HG02884 (cell line): Measurements from ENCODE around the gene SNRNP25.

ENCODE experiments used
- ATAC-seq: cut with Tn5 transposase; IDR thresholded peaks from one replicate; pipeline ENCODE4 v1.9.1; 2021; ENCODE audit warnings: mild to moderate bottlenecking, moderate library complexity; ENCODE audit not compliant: unreplicated experiment

The SNRNP25 gene

DNA sequence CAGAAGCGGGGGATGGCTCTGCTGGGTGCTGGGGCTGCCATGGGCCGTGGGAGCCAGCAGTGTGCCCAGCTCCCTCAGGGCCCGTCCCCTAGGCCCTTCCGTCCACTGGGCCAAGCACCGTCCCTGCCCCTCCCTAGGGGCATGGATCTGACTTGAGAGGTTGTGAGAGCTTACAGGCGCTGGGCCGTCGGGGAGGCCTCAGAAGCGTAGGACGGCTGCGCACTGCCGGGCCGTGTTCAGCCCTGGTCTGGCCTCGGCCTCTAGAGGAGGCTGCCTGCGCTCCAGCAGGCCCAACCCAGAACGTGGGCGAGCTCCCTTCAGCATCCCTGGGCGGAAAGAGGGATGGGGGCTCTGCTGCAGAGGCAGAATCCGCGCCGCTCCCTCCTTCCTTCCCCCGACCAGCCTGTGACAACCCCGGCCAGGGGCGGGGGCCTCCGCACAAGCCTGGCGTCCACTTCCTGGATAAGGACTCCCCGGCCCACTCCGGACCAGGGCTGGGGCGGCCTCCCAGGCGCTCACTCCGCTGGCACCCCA lies 23.7 kb downstream of the SNRNP25 start:
- ATAC-seq, result peak; percentile 24

DNA sequence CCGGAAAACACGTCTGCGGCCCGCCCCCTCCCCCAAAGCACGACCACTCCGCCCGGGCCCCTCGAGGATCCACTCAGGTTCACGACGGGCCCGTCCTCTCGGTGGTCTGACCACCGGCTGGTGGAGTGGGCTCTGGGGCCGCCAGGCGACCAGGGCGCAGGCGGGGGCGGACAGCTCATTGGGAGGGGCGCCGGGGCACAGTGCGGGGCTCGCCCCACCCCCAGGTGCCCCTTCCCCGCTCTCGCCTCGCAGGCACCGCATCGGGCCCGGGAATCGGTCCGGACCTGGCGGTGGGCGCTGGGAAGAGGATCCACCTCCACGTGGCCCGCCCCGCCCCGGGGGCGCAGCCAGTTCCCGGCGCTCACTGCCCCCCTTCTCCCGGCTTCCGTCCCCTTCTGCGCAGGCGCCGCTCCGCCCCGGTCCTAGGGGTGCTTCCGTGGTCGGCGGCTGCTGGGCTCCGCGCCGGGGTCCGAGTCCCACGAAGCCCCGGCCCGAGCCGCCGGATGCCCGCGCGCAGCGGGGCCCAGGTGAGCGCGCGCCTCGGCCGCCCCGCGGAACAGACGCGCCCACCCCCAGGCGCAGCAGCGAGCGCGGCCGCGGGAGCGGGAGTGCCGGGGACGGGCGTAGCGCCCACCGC lies 24.3 kb downstream of the SNRNP25 start, which contains the start of gene MPG:
Gene MPG (plus strand): TSS at position 419 of the 637 bp plus-strand sequence. CDS start 85 bp downstream, at position 504.
- ATAC-seq, result peak; percentile 65

DNA sequence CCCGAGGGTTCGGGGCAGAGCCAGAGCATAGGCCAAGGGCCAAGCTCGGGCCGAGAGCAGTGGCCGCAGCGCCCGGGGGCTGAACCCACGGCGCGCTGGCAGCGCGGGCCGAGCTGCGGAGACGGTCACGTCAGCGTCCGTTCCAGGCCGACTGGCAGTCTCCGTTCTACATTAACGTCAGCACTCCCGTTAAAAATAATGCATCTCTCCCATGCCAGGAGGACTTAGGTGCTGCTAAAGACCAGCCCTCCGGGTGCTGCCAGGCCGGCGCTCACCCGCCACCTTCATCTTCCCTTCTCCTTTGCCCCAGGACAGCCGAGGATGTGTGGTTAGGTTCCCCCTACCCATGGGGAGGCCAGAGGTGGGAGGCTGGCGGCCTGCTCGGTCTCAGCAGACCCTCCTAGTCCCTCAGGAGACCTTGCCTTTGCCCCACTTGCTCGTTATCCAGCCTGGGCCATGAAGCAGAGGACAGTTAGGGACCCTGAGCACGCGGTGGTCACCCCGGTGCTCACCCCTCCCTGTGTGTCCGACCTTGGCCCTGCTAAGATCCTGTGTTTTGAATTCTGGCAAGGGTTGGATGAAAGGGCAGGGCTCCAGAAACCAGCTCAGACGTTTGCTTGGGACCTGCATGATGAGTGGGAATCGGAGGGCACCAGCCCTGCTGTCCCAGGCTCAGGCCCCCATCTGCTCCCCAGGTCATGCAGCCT lies 25.0 kb downstream of the SNRNP25 start:
- ATAC-seq, result no peak

DNA sequence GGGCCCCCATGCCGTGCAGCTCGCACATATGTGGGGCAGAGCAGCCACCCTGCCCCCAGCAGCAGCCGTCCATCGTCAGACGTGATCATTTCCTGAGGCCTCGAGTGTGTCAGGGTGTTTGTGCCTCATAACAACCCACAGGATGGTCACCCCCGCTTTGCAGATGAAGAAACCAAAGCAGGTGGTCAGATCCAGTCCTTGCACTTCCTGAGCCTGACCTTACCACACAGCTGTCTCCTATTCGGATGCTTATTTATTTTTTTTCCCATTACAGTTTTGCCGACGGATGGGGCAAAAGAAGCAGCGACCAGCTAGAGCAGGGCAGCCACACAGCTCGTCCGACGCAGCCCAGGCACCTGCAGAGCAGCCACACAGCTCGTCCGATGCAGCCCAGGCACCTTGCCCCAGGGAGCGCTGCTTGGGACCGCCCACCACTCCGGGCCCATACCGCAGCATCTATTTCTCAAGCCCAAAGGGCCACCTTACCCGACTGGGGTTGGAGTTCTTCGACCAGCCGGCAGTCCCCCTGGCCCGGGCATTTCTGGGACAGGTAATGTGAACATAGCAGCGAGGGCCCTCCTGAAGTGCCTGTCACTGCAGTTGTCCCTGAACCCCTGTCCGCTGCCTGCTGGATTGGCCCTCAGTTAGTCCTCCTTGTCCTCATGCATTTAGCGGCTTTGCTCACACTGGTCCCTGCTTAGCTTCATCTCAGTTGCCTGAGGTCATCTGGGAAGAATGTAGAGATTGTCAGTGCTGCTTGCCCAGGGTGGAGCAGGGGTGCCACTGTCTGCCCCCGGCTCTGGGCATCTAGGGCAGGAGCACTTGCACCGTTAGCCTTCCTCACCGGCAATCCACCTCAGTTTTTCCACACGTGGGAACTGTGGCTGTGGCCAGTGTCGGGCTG lies 25.8 kb downstream of the SNRNP25 start:
- no peak for ATAC-seq

DNA sequence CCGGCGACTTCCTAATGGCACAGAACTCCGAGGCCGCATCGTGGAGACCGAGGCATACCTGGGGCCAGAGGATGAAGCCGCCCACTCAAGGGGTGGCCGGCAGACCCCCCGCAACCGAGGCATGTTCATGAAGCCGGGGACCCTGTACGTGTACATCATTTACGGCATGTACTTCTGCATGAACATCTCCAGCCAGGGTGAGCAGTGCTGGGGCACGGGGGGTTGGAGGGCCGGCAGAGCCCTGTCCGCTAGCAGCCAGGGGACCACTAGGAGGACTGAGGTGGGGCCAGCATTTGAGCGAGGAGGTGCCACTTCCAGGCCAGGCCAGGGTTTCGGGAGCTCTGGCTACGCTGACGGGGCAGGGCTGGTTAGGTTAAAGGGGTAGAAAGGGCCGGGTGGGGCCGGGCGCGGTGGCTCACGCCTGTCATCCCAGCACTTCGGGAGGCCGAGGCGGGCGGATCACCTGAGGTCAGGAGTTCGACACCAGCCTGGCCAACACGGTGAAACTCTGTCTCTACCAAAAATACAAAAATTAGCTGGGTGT lies 29.5 kb downstream of the SNRNP25 start:
- no peak for ATAC-seq

DNA sequence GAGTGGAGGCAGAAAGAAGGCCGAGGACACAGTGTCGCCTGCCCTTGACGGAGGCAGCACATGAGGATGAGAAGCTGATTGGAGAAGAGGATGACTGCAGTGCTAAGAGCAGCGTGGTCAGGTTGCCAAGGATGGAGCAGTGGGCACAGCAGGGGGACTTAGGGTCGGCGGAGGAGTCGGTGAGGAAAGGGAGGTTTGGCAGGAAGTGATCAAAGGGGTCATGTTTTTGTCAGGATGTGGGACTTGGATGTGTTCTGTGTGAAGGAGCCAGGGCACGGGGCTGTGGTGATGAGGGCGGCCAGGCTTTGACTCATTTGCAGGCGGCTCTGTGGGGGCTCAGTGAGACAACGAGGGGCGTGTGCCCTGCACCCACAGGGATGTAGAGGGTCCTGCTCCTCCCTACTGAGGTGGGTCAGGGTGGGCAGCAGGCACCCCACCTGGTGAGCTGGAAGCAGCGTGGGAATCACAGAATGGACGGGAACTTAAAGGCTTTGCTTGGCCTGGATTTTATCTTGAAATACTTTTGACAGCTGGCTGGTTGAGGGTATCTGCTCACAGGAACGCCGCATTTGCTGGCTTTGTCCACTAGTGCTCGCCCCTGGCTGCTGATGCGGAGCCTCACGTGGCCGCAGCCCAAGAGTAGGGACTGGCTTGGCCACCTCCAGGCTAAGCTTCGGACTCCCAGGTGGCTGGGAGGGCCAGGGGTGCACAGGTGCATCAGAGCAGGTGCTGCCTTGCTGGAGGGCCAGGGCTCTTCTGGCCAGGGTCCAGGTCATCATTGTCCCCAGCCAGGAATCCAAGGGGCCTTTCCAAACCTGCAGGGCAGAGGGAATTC lies 30.4 kb downstream of the SNRNP25 start:
- ATAC-seq, result no peak

DNA sequence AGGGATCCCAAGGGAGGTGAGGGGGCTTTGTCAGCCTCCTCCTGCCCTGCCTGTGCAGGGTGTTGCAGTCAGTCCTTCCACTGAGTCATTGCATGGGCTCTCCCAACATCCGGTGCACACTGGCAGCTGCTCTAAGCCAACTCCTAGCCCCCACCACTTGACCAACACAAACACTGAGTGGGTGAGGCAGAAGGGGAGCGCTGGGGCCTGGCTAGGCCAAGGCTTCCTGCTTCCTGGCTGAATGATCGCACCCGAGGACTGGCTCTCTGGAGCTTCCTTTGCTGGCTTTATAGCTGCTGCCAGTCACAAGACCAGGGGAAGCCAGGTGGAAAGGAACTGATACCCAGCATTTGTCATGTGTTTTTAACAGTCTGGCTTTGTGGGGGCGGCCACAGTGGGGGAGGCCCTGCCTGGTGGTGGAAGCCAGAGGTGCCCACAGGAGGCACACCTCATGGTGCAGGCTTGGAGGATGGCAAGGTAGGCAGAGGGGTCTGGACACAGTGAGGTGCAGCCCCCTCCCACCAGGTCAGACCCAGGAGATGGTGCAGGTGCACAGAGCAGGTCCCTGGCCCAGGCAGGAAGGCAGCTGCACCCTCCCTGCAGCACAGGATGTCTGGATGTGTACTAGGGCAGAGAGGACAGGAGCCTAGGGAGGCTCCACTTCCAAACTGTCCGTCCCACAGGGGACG lies 31.2 kb downstream of the SNRNP25 start:
- no peak for ATAC-seq

DNA sequence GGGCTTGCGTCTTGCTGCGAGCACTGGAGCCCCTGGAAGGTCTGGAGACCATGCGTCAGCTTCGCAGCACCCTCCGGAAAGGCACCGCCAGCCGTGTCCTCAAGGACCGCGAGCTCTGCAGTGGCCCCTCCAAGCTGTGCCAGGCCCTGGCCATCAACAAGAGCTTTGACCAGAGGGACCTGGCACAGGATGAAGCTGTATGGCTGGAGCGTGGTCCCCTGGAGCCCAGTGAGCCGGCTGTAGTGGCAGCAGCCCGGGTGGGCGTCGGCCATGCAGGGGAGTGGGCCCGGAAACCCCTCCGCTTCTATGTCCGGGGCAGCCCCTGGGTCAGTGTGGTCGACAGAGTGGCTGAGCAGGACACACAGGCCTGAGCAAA lies 31.8 kb downstream of the SNRNP25 start:
- no peak for ATAC-seq

DNA sequence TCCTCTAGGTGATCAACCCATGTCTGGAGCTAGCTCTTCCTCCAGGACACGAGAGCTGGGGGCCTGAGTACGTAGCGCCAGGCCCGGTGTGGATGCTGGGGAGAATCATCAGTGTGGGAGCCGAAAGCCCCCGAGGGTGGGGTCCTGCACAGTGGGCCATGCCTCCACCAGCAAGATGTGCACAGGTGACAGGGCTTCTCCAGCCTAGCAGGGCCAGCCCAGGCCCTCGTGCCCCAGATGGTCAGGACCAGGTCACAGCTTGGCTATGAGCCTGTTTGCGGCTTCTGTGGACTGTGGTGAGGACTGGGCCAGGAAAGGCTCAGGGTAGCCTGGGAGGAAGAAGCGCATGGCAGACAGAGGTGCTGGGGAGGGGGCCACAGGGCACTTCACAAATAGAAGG lies 32.2 kb downstream of the SNRNP25 start:
- ATAC-seq, result no peak

DNA sequence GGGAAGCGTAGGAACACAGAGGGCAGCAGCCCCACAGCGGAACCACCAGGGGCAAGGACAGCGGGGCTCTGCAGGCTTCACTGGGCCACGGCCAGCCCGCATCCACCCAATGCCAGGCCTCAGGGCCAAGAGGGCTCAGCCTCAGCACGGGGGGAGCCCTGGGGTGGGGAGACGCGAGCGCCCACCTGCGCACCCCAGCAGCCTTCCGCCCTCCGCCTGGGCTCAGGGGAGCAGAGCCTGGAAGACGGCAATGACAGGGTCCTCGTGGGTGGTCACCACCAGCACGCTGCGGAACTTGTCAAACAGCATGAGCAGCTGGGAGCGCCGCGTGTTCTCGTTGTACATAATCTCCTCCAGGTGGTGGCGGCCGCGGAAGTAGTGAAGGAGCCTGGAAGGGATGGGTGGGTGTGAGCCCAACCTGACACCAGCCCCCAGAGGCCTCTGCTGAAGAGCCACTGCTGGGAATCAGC lies 32.9 kb downstream of the SNRNP25 start:
- no peak for ATAC-seq

DNA sequence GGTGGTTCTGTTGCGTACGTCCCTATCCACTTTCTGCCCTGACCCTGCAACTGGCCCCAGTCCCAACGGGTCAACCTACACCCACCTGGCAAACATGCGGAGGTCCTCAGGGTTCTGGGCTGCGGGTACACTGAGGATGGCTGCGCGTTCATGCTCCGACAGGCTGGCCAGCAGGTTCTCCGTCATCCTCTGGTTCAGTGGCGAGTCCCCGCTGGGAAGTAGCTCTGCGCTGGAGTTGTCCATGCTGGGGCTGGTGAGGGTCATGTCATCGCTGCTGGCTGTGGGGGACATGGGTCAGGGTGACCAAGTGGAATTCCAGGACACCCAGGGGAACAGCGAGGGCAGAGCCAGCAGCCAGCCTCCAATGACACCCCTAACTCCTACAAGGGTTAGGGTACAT lies 35.0 kb downstream of the SNRNP25 start:
- no peak for ATAC-seq

DNA sequence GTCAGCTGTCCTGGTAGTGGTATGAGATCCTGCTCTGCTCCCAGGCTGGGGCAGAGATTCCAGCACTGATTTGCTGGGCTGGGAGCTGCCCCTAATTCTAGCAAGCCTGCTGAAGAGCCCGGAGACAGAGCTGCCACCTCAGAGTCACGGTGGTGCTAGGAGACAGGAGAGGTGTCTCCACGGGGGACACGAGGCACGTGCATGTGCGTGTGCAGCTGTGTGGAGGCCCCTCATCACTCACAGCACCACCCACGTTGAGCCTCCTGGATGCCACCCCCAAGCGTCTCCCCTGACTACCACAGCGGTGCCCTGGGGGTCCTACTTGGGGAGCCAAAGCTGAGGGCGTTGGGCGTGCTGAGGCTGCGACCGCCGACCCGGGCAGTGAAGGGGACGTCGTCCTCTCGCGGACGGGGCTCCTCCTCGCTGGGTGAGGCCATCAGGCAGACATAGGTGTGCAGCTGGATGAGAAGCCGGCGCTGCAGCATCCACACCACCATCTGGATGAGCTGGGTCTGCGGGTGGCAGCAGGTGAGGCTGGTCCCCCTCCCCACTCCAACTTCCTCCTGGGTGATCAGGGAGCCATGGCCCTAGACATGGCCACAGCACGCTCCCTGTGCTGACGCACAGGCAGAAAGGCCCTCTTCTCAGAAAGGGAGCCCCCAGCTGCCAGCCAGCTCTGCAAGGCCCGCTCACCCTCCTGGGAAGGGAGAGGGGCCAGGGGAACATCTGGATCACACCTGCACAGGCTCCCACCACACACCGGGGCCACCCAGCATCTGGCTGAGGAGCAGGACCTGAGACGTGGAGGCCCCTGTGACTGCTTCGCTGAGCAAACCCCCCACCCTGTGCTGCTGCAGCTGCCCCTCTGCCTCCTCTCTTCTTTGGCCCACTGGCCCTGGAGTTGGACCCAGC lies 36.0 kb downstream of the SNRNP25 start:
- ATAC-seq, result no peak

DNA sequence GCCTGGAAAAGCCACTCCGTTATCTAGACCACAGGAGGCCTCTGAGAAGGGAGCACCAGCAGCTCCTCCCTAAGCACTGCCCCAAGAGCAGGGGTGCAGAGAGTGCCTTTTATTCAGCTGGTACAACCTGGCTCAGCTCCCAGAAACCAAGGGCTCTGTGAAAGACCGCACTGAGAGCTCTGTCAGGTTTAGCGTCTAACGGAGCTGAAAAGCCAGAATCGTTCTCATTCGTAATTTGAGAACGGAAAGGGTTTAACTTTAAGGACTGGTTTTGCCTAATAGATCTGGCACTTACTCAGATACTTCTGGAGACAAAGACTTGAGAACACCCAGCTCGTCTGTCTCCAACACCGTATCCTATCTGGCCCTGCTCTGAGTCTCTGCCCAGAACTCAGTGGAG lies 37.9 kb downstream of the SNRNP25 start:
- no peak for ATAC-seq

DNA sequence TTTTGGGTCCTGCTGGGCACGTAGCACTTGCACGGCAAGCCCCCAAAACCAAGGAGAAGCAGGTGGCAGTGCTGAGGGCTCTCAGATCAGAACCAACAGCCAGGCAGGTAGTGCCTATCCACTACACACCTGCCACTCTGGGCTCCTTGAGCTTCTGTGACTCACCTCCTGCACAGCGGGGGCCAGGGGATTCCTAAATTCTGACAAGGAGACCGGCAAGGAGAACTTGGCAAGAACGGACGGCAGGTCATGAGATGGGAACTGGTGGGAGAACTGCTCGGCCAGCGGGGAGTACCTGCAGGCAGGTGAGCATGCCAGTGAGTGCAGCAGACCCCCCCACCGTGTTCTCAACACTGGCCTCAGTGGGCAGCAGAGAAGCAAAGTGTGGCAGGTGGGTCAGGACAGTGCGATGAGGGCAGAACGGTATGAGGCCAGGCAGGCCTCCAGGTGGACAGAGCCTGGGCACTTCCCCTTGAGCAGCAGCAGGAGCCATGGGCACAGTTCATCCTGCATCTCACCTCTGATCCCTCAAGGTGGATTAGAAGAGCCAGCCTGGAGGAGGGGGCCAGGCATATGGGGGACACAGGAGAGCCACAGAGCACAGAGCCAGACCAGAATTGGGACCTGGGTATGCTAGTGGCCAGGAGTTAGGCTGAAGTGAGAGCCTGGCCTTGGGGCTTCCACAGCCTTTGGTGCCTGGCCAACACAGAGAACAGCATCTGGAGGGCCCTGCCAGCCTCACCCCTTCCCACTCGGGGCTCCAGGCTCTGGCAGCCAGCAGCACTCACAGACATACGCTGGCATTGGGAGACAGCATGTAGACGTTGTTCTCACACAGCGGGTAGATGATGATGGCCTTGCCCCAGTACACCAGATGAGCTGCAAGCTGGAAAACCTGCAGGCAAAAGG lies 39.1 kb downstream of the SNRNP25 start:
- no peak for ATAC-seq

DNA sequence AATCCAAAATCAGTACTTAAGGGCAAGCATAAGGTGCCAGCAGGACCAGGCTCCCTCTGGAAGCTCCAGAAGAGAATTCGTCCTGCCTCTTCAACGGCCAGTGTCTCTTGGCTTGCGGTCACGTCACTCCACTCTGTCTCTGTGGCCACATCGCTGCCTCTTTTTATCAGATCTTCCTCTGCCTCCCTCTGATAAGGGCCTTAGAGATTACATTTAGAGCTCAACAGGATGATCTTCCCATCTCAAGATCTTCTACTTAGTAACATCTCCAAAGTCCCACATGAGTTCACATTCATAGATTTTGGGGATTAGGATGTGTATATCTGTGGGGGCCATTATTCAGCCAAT lies 41.3 kb downstream of the SNRNP25 start:
- ATAC-seq, result no peak

DNA sequence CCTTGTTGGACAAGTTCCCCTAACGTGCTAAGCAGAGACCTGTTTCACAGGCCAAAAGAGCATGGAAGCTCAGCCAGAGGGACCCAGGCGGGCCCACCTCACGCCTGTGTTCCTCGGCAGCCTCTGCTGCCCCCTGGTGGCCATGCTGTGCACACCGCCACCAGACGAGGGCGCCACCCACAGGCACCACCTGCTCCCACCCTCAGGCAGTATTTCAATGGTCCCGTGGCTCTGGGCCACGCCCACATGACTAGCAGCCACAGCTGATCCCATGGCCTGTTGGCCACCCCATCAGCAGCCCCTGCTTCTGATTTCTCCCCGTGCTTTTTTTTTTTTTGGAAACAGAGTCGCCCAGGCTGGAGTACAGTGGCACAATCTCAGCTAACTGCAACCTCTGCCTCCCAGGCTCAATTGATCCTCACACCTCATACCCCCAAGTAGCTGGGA lies 43.3 kb downstream of the SNRNP25 start:
- no peak for ATAC-seq

DNA sequence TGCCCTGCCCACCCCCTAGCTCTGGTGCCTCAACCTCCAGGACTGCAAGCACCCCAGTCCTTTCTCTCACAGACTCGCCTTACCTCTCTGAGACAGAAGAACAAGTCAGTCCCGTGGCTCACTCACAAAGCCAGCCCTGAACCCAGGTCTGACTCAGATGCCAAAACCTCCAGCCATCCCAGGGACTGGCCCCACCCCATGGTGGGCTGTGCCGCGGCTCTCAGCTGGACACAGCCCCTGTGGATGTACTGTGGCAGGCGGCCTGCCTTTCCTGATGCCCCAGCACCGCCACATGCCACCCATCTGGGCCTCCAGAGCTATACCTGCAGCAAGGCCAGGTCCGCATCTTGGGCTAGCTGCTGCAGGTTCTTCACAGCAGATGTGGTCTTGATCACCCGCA lies 44.2 kb downstream of the SNRNP25 start:
- no peak for ATAC-seq
